HepG2 (cell line): ENCODE results near the gene ZC3H7B. TPM values are rescaled to one million over a fixed set of nuclear protein-coding genes. Genes with fewer than 3 reads are reported as not detected.

Source experiments
- ATF3 ChIP-seq: sonication (generic); formaldehyde crosslinking; IDR thresholded peaks from 2 replicates; pipeline ENCODE4 v1.4.0; 2020; ENCODE audit warnings: missing genetic modification reagents
- CREM ChIP-seq, 2 experiments: sonication (generic) in 1 of 2; formaldehyde crosslinking in 1 of 2; IDR thresholded peaks; 2 replicates each; pipeline versions ENCODE4 v1.4.0 to v1.6.1; 2016 to 2020; ENCODE audit warnings: antibody characterized with exemption in 1 of 2, mild to moderate bottlenecking in 1 of 2, missing genetic modification reagents in 1 of 2
- ELF1 ChIP-seq: sonication (generic); formaldehyde crosslinking; IDR thresholded peaks from 2 replicates; pipeline ENCODE4 v1.4.0; 2020; ENCODE audit warnings: missing genetic modification reagents
- HNRNPL ChIP-seq: fragments of 200-400 bp; formaldehyde crosslinking; IDR thresholded peaks from 2 replicates; pipeline ENCODE4 v1.6.1; 2017; ENCODE audit warnings: mild to moderate bottlenecking, low read depth, low read length
- HOMEZ ChIP-seq: IDR thresholded peaks from 2 replicates; pipeline ENCODE4 v1.6.1; 2016; ENCODE audit warnings: low read depth
- KLF11 ChIP-seq: IDR thresholded peaks from 2 replicates; pipeline ENCODE4 v1.6.1; 2016; ENCODE audit warnings: missing compliant biosample characterization
- ONECUT2 ChIP-seq: sonication (generic); formaldehyde crosslinking; IDR thresholded peaks from 2 replicates; pipeline ENCODE4 v1.4.0; 2020; ENCODE audit warnings: missing genetic modification reagents
- PAF1 ChIP-seq: IDR thresholded peaks from 2 replicates; pipeline ENCODE4 v1.6.1; 2016; ENCODE audit warnings: missing genetic modification reagents, missing compliant biosample characterization
- PITX1 ChIP-seq: sonication (generic); formaldehyde crosslinking; IDR thresholded peaks from 2 replicates; pipeline ENCODE4 v1.5.1; 2020; ENCODE audit warnings: mild to moderate bottlenecking, missing genetic modification reagents
- POLR2AphosphoS2 ChIP-seq: IDR thresholded peaks from 2 replicates; pipeline ENCODE4 v1.6.1; 2011; ENCODE audit warnings: low read depth, low read length, improper control_type of control experiment
- RFX1 ChIP-seq: fragments of 450-650 bp; IDR thresholded peaks from 2 replicates; pipeline ENCODE4 v1.6.1; 2017
- SKIL ChIP-seq: sonication (generic); formaldehyde crosslinking; IDR thresholded peaks from 2 replicates; pipeline ENCODE4 v1.8.0; 2022; ENCODE audit warnings: missing genetic modification reagents, mild to moderate bottlenecking, moderate library complexity, borderline replicate concordance
- SMC3 ChIP-seq: IDR thresholded peaks from 2 replicates; pipeline ENCODE4 v1.6.1; 2011; ENCODE audit warnings: low read length, improper control_type of control experiment
- TEAD2 ChIP-seq: sonication (generic); formaldehyde crosslinking; IDR thresholded peaks from 2 replicates; pipeline ENCODE4 v1.9.0; 2021; ENCODE audit warnings: missing genetic modification reagents
- TRIM22 ChIP-seq: fragments of 450-650 bp; IDR thresholded peaks from 2 replicates; pipeline ENCODE4 v1.6.1; 2017
- TRIM24 ChIP-seq: sonication (generic); formaldehyde crosslinking; IDR thresholded peaks from 2 replicates; pipeline ENCODE4 v1.8.0; 2022; ENCODE audit warnings: mild to moderate bottlenecking, missing genetic modification reagents
- WIZ ChIP-seq: sonication (generic); formaldehyde crosslinking; IDR thresholded peaks from 2 replicates; pipeline ENCODE4 v1.5.1; 2020; ENCODE audit warnings: mild to moderate bottlenecking, missing genetic modification reagents
- ZC3H13 ChIP-seq: sonication (generic); formaldehyde crosslinking; IDR thresholded peaks from 2 replicates; pipeline ENCODE4 v1.8.1; 2023; ENCODE audit warnings: mild to moderate bottlenecking, missing genetic modification reagents, moderate library complexity
- ZFX ChIP-seq: sonication (generic); formaldehyde crosslinking; IDR thresholded peaks from 2 replicates; pipeline ENCODE4 v1.4.0; 2020; ENCODE audit warnings: mild to moderate bottlenecking, low read depth, missing genetic modification reagents, moderate library complexity
- ZNF12 ChIP-seq: sonication (generic); formaldehyde crosslinking; IDR thresholded peaks from 2 replicates; pipeline ENCODE4 v1.5.0; 2020; ENCODE audit warnings: missing genetic modification reagents
- ZNF282 ChIP-seq: fragments of 450-650 bp; IDR thresholded peaks from 2 replicates; pipeline ENCODE4 v1.6.1; 2018; ENCODE audit not compliant: partially characterized antibody
- ZNF296 ChIP-seq: sonication (generic); formaldehyde crosslinking; conservative IDR thresholded peaks from 2 replicates; pipeline ENCODE4 v1.5.0; 2020; ENCODE audit warnings: mild to moderate bottlenecking, missing genetic modification reagents
- ZNF317 ChIP-seq: sonication (generic); formaldehyde crosslinking; IDR thresholded peaks from 2 replicates; pipeline ENCODE4 v1.5.0; 2020; ENCODE audit warnings: mild to moderate bottlenecking, missing genetic modification reagents
- ZNF337 ChIP-seq: sonication (generic); formaldehyde crosslinking; IDR thresholded peaks from 2 replicates; pipeline ENCODE4 v1.5.1; 2020; ENCODE audit warnings: missing genetic modification reagents, low read depth, mild to moderate bottlenecking, borderline replicate concordance
- ZNF580 ChIP-seq: IDR thresholded peaks from 2 replicates; pipeline ENCODE4 v1.6.1; 2016; ENCODE audit warnings: low read depth, borderline replicate concordance
- ZNF598 ChIP-seq: sonication (generic); formaldehyde crosslinking; IDR thresholded peaks from 2 replicates; pipeline ENCODE4 v1.5.1; 2020; ENCODE audit warnings: mild to moderate bottlenecking, missing genetic modification reagents, borderline replicate concordance
- ZNF652 ChIP-seq: IDR thresholded peaks from 2 replicates; pipeline ENCODE4 v1.6.1; 2016; ENCODE audit warnings: low read depth, borderline replicate concordance
- ZNF660 ChIP-seq: sonication (generic); formaldehyde crosslinking; IDR thresholded peaks from 2 replicates; pipeline ENCODE4 v1.5.1; 2020; ENCODE audit warnings: mild to moderate bottlenecking, low read depth, missing genetic modification reagents, borderline replicate concordance
- ZNF879 ChIP-seq: sonication (generic); formaldehyde crosslinking; IDR thresholded peaks from 2 replicates; pipeline ENCODE4 v1.8.1; 2023; ENCODE audit warnings: missing genetic modification reagents
- ZSCAN25 ChIP-seq: sonication (generic); formaldehyde crosslinking; IDR thresholded peaks from 2 replicates; pipeline ENCODE4 v1.8.0; 2022; ENCODE audit warnings: mild to moderate bottlenecking, missing genetic modification reagents
- polyA plus RNA-seq, 8 experiments: library from polyadenylated mRNA; depleted of rRNA in 3 of 8; stranded (reverse) in 7 of 8; unstranded in 1 of 8; fragments of >200 nt; fragmentation: Illumina TruSeq in 4 of 8; extraction: Trizol in 4 of 8; gene quantifications; 2 replicates each; pipeline versions ENCODE4 v1.2.1 to v1.2.3, GENCODE V29; 2011 to 2016; ENCODE audit warnings: low read depth in 4 of 8, missing spikeins in 1 of 8, mixed read lengths in 1 of 8; ENCODE audit not compliant: insufficient read depth in 1 of 8
- total RNA-seq, 5 experiments: library from RNA; depleted of rRNA; stranded (reverse); fragments of >200 nt; fragmentation: Illumina TruSeq; extraction: Trizol; gene quantifications; 2 replicates each; pipeline ENCODE4 v1.2.3, GENCODE V29; 2016; ENCODE audit warnings: low read depth in 1 of 5

Gene ZC3H7B
- total and polyA plus RNA-seq, 2 of the 13 experiments (the other 11 are each of a cell fraction or from before 2014, with no cell fraction given) = 26.4 to 37.2 TPM

- no peak for TF ChIP-seq SKIL (CRISPR knock-in tag)
- TF ChIP-seq ZNF580 (CRISPR knock-in tag) = no peak; the same call in 1 of the 2 replicates
- TF ChIP-seq POLR2AphosphoS2 = no peak
- TF ChIP-seq SMC3 = no peak
- TF ChIP-seq ZSCAN25 (CRISPR knock-in tag) = no peak
- TF ChIP-seq PAF1 = no peak
- TF ChIP-seq ZNF652 (CRISPR knock-in tag) = no peak
- no peak for TF ChIP-seq RFX1
- no peak for TF ChIP-seq ZNF337 (CRISPR knock-in tag)
- TF ChIP-seq TRIM24 (CRISPR knock-in tag) = no peak
- no peak for TF ChIP-seq ZNF598 (CRISPR knock-in tag)
- TF ChIP-seq WIZ (CRISPR knock-in tag) = no peak
- TF ChIP-seq KLF11 (CRISPR knock-in tag) = no peak
- TF ChIP-seq HNRNPL = no peak
- TF ChIP-seq CREM (IDR thresholded peaks at IDR 0.05) = no peak
- TF ChIP-seq CREM (CRISPR knock-in tag; IDR thresholded peaks at IDR 0.05) = no peak
- TF ChIP-seq ONECUT2 = no peak
- no peak; the same call in 1 of the 2 replicates for TF ChIP-seq ELF1 (CRISPR knock-in tag)
- TF ChIP-seq ZNF879 (CRISPR knock-in tag) = no peak
- TF ChIP-seq ZNF12 (CRISPR knock-in tag) = no peak
- TF ChIP-seq PITX1 (CRISPR knock-in tag) = peak; percentile 71; the same call in 1 of the 2 replicates
- TF ChIP-seq ZNF296 (CRISPR knock-in tag) = no peak
- no peak for TF ChIP-seq ZNF317 (CRISPR knock-in tag)
- TF ChIP-seq ATF3 (CRISPR knock-in tag) = no peak
- no peak for TF ChIP-seq HOMEZ (CRISPR knock-in tag)
- peak; percentile 71 for TF ChIP-seq ZFX
- TF ChIP-seq TRIM22 = no peak
- TF ChIP-seq ZNF660 (CRISPR knock-in tag) = no peak
- no peak for TF ChIP-seq ZNF282
- TF ChIP-seq TEAD2 (CRISPR knock-in tag) = no peak
- TF ChIP-seq ZC3H13 (CRISPR knock-in tag) = no peak
These were observed 79.6 kb downstream of the ZC3H7B start (continued) for GRCh38 chr22:41380993-41381328.
